Memory B cell (primary cell): Measurements from ENCODE around the gene TICAM1.
A peak's percentile ranks its signal among the peaks of the same experiment; 100 is the strongest.
"Not testable (repeated sequence)": the region's sequence is repeated elsewhere in the genome, so short reads cannot be mapped to it uniquely, and the experiment has no call there.

Source experiments
- ATAC-seq: fragments of 150-1000 bp; cut with Tn5 transposase; 2 replicates; pipeline ENCODE4 v1.10.0; 2021; ENCODE audit warnings: low read depth, mild to moderate bottlenecking, moderate library complexity
- DNase-seq, 2 donors: peaks; one replicate each; pipeline ENCODE4 v3.0.0; 2022; ENCODE audit warnings: low spot score in 2 of 2
- H3K27ac Mint-ChIP-seq: one replicate; pipeline ENCODE4 v1.8.0; 2022; ENCODE audit warnings: mild to moderate bottlenecking, moderate library complexity, mixed read lengths
- H3K27me3 Mint-ChIP-seq: one replicate; pipeline ENCODE4 v1.8.0; 2022; ENCODE audit warnings: mixed read lengths
- H3K36me3 Mint-ChIP-seq: one replicate; pipeline ENCODE4 v1.8.0; 2022; ENCODE audit warnings: mild to moderate bottlenecking, mixed read lengths
- H3K4me1 Mint-ChIP-seq: one replicate; pipeline ENCODE4 v1.8.0; 2022; ENCODE audit warnings: mixed read lengths
- H3K4me3 Mint-ChIP-seq: one replicate; pipeline ENCODE4 v1.8.0; 2022; ENCODE audit warnings: mild to moderate bottlenecking, moderate library complexity, mixed read lengths
- H3K9me3 Mint-ChIP-seq: one replicate; pipeline ENCODE4 v1.8.0; 2022; ENCODE audit warnings: mixed read lengths

The TICAM1 gene

GRCh38 chr19:4805140-4805539 lies 26.4 kb downstream of the TICAM1 start:
- not testable (repeated sequence) for H3K9me3 Mint-ChIP-seq, H3K4me1 Mint-ChIP-seq, H3K27me3 Mint-ChIP-seq, DNase-seq, H3K36me3 Mint-ChIP-seq, ATAC-seq, H3K4me3 Mint-ChIP-seq, H3K27ac Mint-ChIP-seq

GRCh38 chr19:4803736-4804695 lies 27.5 kb downstream of the TICAM1 start:
- DNase-seq: peak; percentile 66 to 71
- H3K9me3 Mint-ChIP-seq: no peaks in the 10 kb centered on the region
- no peak overlapping the region for H3K27ac Mint-ChIP-seq
- H3K36me3 Mint-ChIP-seq: no peaks in the 10 kb centered on the region
- H3K4me1 Mint-ChIP-seq: no peaks in the 10 kb centered on the region
- peak; percentile 90 for ATAC-seq
- H3K27me3 Mint-ChIP-seq: no peaks in the 10 kb centered on the region
- peak overlapping the region; percentile 21 for H3K4me3 Mint-ChIP-seq

GRCh38 chr19:4802711-4803110 lies 28.8 kb downstream of the TICAM1 start:
- Mint-ChIP-seq H3K36me3 (peaks cover 3% of the 10 kb centered on the region), H3K4me1 (no peaks in the 10 kb centered on the region), H3K9me3 (no peaks in the 10 kb centered on the region), H3K27me3 (no peaks in the 10 kb centered on the region), H3K4me3 (no peak overlapping the region), H3K27ac (no peak overlapping the region)
- ATAC-seq (no peak), DNase-seq (no peak)

- Mint-ChIP-seq H3K27me3 (no peaks in the 10 kb centered on the region), H3K36me3 (peaks cover 10% of the 10 kb centered on the region), H3K27ac (no peak overlapping the region), H3K4me3 (no peak overlapping the region), H3K4me1 (peaks cover 3% of the 10 kb centered on the region), H3K9me3 (no peaks in the 10 kb centered on the region)
- ATAC-seq (no peak), DNase-seq (no peak)
Measured at GRCh38 chr19:4801085-4801619, 30.4 kb downstream of the TICAM1 start.

GRCh38 chr19:4800591-4801081 lies 30.9 kb downstream of the TICAM1 start:
- peaks cover 3% of the 10 kb centered on the region for H3K4me1 Mint-ChIP-seq
- no peaks in the 10 kb centered on the region for H3K27me3 Mint-ChIP-seq
- ATAC-seq (no peak), DNase-seq (no peak)
- H3K9me3 Mint-ChIP-seq: no peaks in the 10 kb centered on the region
- peaks cover 10% of the 10 kb centered on the region for H3K36me3 Mint-ChIP-seq
- no peak overlapping the region for H3K4me3 Mint-ChIP-seq
- no peak overlapping the region for H3K27ac Mint-ChIP-seq

- Mint-ChIP-seq H3K4me1 (peaks cover 12% of the 10 kb centered on the region), H3K27ac (no peak overlapping the region), H3K9me3 (no peaks in the 10 kb centered on the region), H3K4me3 (no peak overlapping the region), H3K27me3 (no peaks in the 10 kb centered on the region), H3K36me3 (peaks cover 10% of the 10 kb centered on the region)
- no peak for DNase-seq
- ATAC-seq: no peak
Measured at GRCh38 chr19:4795400-4795799, 36.1 kb downstream of the TICAM1 start.

- Mint-ChIP-seq H3K36me3 (peaks cover 10% of the 10 kb centered on the region), H3K27me3 (no peaks in the 10 kb centered on the region), H3K4me3 (no peak overlapping the region), H3K9me3 (no peaks in the 10 kb centered on the region), H3K27ac (no peak overlapping the region), H3K4me1 (peaks cover 12% of the 10 kb centered on the region)
- ATAC-seq (no peak), DNase-seq (no peak)
Measured at GRCh38 chr19:4794971-4795370, 36.5 kb downstream of the TICAM1 start.

GRCh38 chr19:4793278-4793677 lies 38.2 kb downstream of the TICAM1 start:
- ATAC-seq, H3K36me3 Mint-ChIP-seq, H3K27me3 Mint-ChIP-seq, DNase-seq, H3K9me3 Mint-ChIP-seq, H3K27ac Mint-ChIP-seq: not testable (repeated sequence)
- peak overlapping the region; percentile 79 for H3K4me3 Mint-ChIP-seq
- peaks cover 12% of the 10 kb centered on the region for H3K4me1 Mint-ChIP-seq

- Mint-ChIP-seq H3K4me3 (peak overlapping the region; percentile 79), H3K4me1 (peaks cover 12% of the 10 kb centered on the region)
- not testable (repeated sequence) for H3K27me3 Mint-ChIP-seq, H3K36me3 Mint-ChIP-seq, H3K27ac Mint-ChIP-seq, ATAC-seq, DNase-seq, H3K9me3 Mint-ChIP-seq
Measured at GRCh38 chr19:4792866-4793195, 38.7 kb downstream of the TICAM1 start.

GRCh38 chr19:4792019-4792865 lies 39.3 kb downstream of the TICAM1 start:
- Mint-ChIP-seq H3K4me3 (peak overlapping the region; percentile 79), H3K27ac (peak overlapping the region; percentile 54), H3K4me1 (peaks cover 12% of the 10 kb centered on the region)
- H3K27me3 Mint-ChIP-seq, ATAC-seq, H3K9me3 Mint-ChIP-seq, H3K36me3 Mint-ChIP-seq: not testable (repeated sequence)
- peak in 1 of 2 donors; percentile 17 for DNase-seq

GRCh38 chr19:4791183-4792018 lies 40.1 kb downstream of the TICAM1 start, which contains the start of gene FEM1A:
TSS of gene FEM1A (plus strand) at chr19:4791734. CDS start at chr19:4791855, 121 bp downstream.
- peak within 1 kb of the TSS; percentile 79 for H3K4me3 Mint-ChIP-seq
- no peaks in the 10 kb centered on the region for H3K9me3 Mint-ChIP-seq
- ATAC-seq: peak; percentile 87
- H3K27me3 Mint-ChIP-seq: no peaks in the 10 kb centered on the region
- DNase-seq: peak; percentile 97 to 98
- H3K36me3 Mint-ChIP-seq: peaks cover 1% of the 10 kb centered on the region
- H3K27ac Mint-ChIP-seq: peak within 1 kb of the TSS; percentile 54
- H3K4me1 Mint-ChIP-seq: peaks cover 9% of the 10 kb centered on the region

- H3K4me3 Mint-ChIP-seq, H3K36me3 Mint-ChIP-seq, H3K27me3 Mint-ChIP-seq, H3K27ac Mint-ChIP-seq, DNase-seq, H3K9me3 Mint-ChIP-seq, H3K4me1 Mint-ChIP-seq, ATAC-seq: not testable (repeated sequence)
Measured at GRCh38 chr19:4786412-4787016, 45.0 kb downstream of the TICAM1 start.

GRCh38 chr19:4781801-4782200 lies 49.7 kb downstream of the TICAM1 start:
- H3K27me3 Mint-ChIP-seq: peaks cover 14% of the 10 kb centered on the region
- H3K4me1 Mint-ChIP-seq: no peaks in the 10 kb centered on the region
- H3K9me3 Mint-ChIP-seq: peaks cover 3% of the 10 kb centered on the region
- ATAC-seq: no peak
- DNase-seq: no peak
- H3K36me3 Mint-ChIP-seq: peaks cover 4% of the 10 kb centered on the region
- no peak overlapping the region for H3K27ac Mint-ChIP-seq
- H3K4me3 Mint-ChIP-seq: no peak overlapping the region
